ENCODE results near the gene KCNT2.

KCNT2 gene

GRCh38 chr1:196377811-196378210 is 230.4 kb downstream of the KCNT2 start:
- DNase-seq (ENCODE audit: low read depth, low spot score), result no peak
- H3K4me3 ChIP-seq (ENCODE audit: low read length), result no peak overlapping the region

- no peak for DNase-seq (ENCODE audit: low read depth, low spot score)
These were observed 231.5 kb downstream of the KCNT2 start for GRCh38 chr1:196376630-196377328.

GRCh38 chr1:196373798-196374197 is 234.4 kb downstream of the KCNT2 start:
- no peak for DNase-seq (ENCODE audit: low read depth, low spot score)
- H3K4me3 ChIP-seq (ENCODE audit: low read length), result no peak overlapping the region

More at GRCh38 chr1:196376630-196377328, 231.5 kb downstream of the KCNT2 start:
- no peak overlapping the region for H3K4me3 ChIP-seq (ENCODE audit: low read length)

- no peak overlapping the region for H3K4me3 ChIP-seq (ENCODE audit: low read length)
- peak; percentile 41 for DNase-seq (ENCODE audit: low read depth, low spot score)
These were observed 235.2 kb downstream of the KCNT2 start for GRCh38 chr1:196372896-196373536.

GRCh38 chr1:196367838-196368237 is 240.4 kb downstream of the KCNT2 start:
- H3K4me3 ChIP-seq (ENCODE audit: low read length), result no peak overlapping the region
- DNase-seq (ENCODE audit: low read depth, low spot score), result no peak

- DNase-seq (ENCODE audit: low read depth, low spot score), result no peak
- no peak overlapping the region for H3K4me3 ChIP-seq (ENCODE audit: low read length)
These were observed 241.3 kb downstream of the KCNT2 start for GRCh38 chr1:196366817-196367495.

GRCh38 chr1:196361112-196361714 is 247.0 kb downstream of the KCNT2 start:
- H3K4me3 ChIP-seq (ENCODE audit: low read length), result no peak overlapping the region
- DNase-seq (ENCODE audit: low read depth, low spot score), result no peak

- H3K4me3 ChIP-seq (ENCODE audit: low read length), result no peak overlapping the region
- DNase-seq (ENCODE audit: low read depth, low spot score), result no peak
These were observed 250.3 kb downstream of the KCNT2 start for GRCh38 chr1:196357913-196358312.

GRCh38 chr1:196355206-196355786 is 252.9 kb downstream of the KCNT2 start:
- no peak overlapping the region for H3K4me3 ChIP-seq (ENCODE audit: low read length)
- peak; percentile 8 for DNase-seq (ENCODE audit: low read depth, low spot score)

GRCh38 chr1:196344453-196344852 is 263.8 kb downstream of the KCNT2 start:
- DNase-seq (ENCODE audit: low read depth, low spot score), result no peak
- no peak overlapping the region for H3K4me3 ChIP-seq (ENCODE audit: low read length)

GRCh38 chr1:196324345-196324744 is 283.9 kb downstream of the KCNT2 start:
- H3K4me3 ChIP-seq (ENCODE audit: low read length), result no peak overlapping the region
- no peak for DNase-seq (ENCODE audit: low read depth, low spot score)

- no peak overlapping the region for H3K4me3 ChIP-seq (ENCODE audit: low read length)
- DNase-seq (ENCODE audit: low read depth, low spot score), result no peak
These were observed 284.4 kb downstream of the KCNT2 start for GRCh38 chr1:196323869-196324268.

GRCh38 chr1:196319301-196319700 is 288.9 kb downstream of the KCNT2 start:
- no peak overlapping the region for H3K4me3 ChIP-seq (ENCODE audit: low read length)
- DNase-seq (ENCODE audit: low read depth, low spot score), result no peak

- DNase-seq (ENCODE audit: low read depth, low spot score), result peak; percentile 9
- no peak overlapping the region for H3K4me3 ChIP-seq (ENCODE audit: low read length)
These were observed 290.4 kb downstream of the KCNT2 start for GRCh38 chr1:196317535-196318522.

- DNase-seq (ENCODE audit: low read depth, low spot score), result no peak
- H3K4me3 ChIP-seq (ENCODE audit: low read length), result no peak overlapping the region
These were observed 295.5 kb downstream of the KCNT2 start for GRCh38 chr1:196312739-196313138.

GRCh38 chr1:196309386-196309785 is 298.9 kb downstream of the KCNT2 start:
- no peak for DNase-seq (ENCODE audit: low read depth, low spot score)
- H3K4me3 ChIP-seq (ENCODE audit: low read length), result no peak overlapping the region

GRCh38 chr1:196308176-196308575 is 300.1 kb downstream of the KCNT2 start:
- DNase-seq (ENCODE audit: low read depth, low spot score), result no peak
- H3K4me3 ChIP-seq (ENCODE audit: low read length), result no peak overlapping the region

- DNase-seq (ENCODE audit: low read depth, low spot score), result no peak
- no peak overlapping the region for H3K4me3 ChIP-seq (ENCODE audit: low read length)
These were observed 301.8 kb downstream of the KCNT2 start for GRCh38 chr1:196306421-196306820.
